ENCODE data around the gene NRIP3.
A peak's percentile ranks its signal among the peaks of the same experiment; 100 is the strongest.
"Not testable (repeated sequence)": the region's sequence is repeated elsewhere in the genome, so short reads cannot be mapped to it uniquely, and the experiment has no call there.

The NRIP3 gene

DNA sequence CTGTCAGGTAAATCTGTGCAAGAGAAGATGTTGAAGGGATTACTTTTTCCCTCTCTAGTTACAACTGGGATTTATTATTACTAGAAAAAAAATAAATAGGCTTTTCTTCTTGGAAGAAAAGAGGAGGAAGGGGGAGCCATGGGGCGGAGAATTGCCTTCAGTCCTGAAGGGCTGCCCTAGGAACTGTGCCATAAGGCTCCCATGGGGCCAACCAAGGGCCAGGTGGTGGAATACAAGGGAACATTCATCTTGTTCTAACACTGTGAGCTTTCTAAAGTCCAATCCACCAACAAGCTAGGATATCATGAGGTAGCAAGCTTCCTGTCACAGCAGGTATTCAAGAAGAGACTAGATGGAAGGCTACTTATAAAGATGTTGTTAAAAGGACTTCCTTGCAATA, 24.8 kb upstream of the NRIP3 start:
- no peak overlapping the region for H3K4me3 Mint-ChIP-seq
- DNase-seq = no peak
- H3K27ac Mint-ChIP-seq = no peak overlapping the region
- H3K27me3 Mint-ChIP-seq = peaks cover 5% of the 10 kb centered on the region
- H3K36me3 Mint-ChIP-seq (ENCODE audit: low read depth) = no peaks in the 10 kb centered on the region
- no peak for ATAC-seq
- H3K9me3 Mint-ChIP-seq = no peaks in the 10 kb centered on the region
- H3K4me1 Mint-ChIP-seq = no peaks in the 10 kb centered on the region

DNA sequence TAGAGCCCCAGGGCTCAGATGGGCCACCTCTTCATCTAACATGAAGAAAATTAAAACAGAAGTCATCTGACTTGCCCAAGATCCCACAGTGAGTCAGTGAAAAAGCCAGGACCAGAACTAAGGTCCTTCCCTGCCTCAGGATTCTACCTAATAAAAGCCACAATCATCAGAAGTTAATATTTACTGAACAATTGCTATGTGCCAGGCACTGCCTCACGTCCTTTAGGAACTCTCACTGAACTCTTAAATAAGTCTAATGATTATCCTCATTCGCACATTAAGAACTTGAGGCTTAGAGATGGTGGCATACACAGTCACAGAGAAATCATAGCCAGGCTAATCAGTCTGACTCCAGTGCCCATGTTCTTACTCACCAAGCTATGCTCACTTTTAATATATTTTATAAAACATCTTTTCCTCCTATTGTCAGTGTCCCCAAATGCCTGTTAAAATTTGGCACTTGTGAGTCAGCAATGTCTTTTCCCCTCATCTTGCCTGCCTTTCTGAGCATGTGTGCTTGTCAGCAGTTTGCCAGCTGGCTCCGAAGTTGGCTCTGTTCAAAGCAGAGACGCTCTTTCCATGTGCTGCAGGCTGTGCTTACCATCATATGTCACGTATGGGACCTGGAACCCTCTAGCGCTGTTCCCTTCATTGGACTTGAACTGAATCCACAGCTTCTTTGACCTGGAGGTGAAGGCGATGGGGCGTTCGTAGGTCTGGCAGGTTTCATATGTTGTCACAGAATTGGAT, 21.5 kb upstream of the NRIP3 start:
- no peak for ATAC-seq
- H3K27me3 Mint-ChIP-seq = peaks cover 9% of the 10 kb centered on the region

DNA sequence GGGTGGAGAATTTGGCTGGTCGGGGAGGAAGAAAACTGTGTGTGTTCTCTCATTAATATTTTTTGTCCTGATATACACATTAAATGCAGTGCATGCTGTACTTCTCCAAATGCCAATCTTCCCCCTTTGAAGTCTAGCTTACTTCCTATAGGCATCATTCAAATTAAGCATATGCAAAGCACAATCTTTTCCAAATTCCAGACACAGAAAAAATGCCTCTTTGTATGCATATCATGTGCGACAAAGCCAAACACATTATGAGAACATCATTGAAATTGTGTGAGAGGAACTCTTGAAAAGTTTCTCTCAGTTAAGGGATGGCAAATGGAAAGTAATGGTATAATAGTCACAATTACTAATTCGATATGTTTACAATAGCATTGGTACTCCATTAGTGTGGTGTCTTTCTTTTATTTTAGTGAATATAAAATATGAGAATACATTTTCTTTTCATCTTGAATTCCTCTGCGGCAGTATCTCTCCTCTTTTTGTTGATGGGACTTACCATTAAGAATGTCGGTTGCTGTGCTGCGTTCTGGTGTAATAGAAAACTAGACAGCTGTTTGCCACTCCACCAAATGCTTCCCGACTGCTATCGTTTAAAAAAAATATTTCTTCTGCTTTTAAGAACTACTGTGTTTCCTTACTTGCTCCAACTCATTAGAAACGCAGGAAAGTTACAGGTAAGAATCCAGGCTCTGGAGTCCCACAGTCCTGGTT, 19.3 kb upstream of the NRIP3 start:
- Mint-ChIP-seq H3K4me3 (no peak overlapping the region), H3K27ac (no peak overlapping the region)

More for the DNA sequence above, 21.5 kb upstream of the NRIP3 start:
- Mint-ChIP-seq H3K27ac (no peak overlapping the region), H3K4me1 (no peaks in the 10 kb centered on the region), H3K9me3 (no peaks in the 10 kb centered on the region), H3K4me3 (no peak overlapping the region), H3K36me3 (ENCODE audit: low read depth) (no peaks in the 10 kb centered on the region)
- DNase-seq = no peak

DNA sequence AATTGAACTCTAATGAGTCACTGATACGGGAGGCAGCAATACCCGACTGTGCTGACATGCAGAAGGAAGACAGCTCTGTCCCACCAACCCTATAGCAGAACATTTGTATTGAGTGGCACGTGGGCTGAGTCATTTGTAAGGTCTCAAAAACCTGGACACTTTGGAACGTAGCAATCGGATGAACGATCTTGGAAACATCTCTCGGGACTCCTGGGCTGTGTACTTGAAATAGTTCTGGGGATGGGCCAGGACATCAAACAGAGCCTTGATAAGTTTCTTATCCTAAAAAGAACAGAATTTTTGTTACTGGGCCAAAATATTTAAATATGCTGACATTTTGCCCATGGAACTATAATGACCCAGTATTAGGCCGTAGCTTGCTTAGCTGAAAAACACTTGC, 17.1 kb upstream of the NRIP3 start:
- H3K36me3 Mint-ChIP-seq (ENCODE audit: low read depth) = no peaks in the 10 kb centered on the region
- ATAC-seq (no peak), DNase-seq (no peak)
- H3K4me1 Mint-ChIP-seq = peaks cover 11% of the 10 kb centered on the region
- H3K9me3 Mint-ChIP-seq = no peaks in the 10 kb centered on the region
- H3K27ac Mint-ChIP-seq = no peak overlapping the region
- no peak overlapping the region for H3K4me3 Mint-ChIP-seq
- H3K27me3 Mint-ChIP-seq = peaks cover 7% of the 10 kb centered on the region

More for the DNA sequence above, 19.3 kb upstream of the NRIP3 start:
- no peaks in the 10 kb centered on the region for H3K9me3 Mint-ChIP-seq
- peaks cover 2% of the 10 kb centered on the region for H3K4me1 Mint-ChIP-seq
- H3K36me3 Mint-ChIP-seq (ENCODE audit: low read depth) = no peaks in the 10 kb centered on the region
- ATAC-seq = no peak
- peaks cover 7% of the 10 kb centered on the region for H3K27me3 Mint-ChIP-seq
- DNase-seq = no peak

DNA sequence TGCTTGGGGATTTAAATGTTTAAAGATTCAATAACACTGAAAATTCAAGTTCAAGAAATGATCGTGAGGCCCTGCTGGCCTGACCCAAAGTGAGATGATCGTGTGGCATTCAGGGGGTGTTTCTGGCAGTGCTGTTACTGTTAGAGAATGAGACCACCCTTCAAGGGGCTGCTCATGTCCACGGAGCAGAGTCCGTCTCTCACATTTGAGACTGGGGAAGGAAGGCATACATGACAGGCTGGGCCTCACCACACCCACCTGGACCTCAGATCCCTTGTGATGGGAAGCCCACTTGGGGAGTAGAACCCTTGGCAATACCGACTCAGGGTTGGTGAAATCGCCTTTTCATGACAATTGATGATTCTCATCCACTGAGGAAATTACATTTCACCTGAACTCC, 16.1 kb upstream of the NRIP3 start:
- DNase-seq (no peak), ATAC-seq (no peak)
- Mint-ChIP-seq H3K4me3 (no peak overlapping the region), H3K27me3 (peaks cover 9% of the 10 kb centered on the region), H3K36me3 (ENCODE audit: low read depth) (no peaks in the 10 kb centered on the region), H3K27ac (no peak overlapping the region), H3K4me1 (peaks cover 11% of the 10 kb centered on the region), H3K9me3 (no peaks in the 10 kb centered on the region)

DNA sequence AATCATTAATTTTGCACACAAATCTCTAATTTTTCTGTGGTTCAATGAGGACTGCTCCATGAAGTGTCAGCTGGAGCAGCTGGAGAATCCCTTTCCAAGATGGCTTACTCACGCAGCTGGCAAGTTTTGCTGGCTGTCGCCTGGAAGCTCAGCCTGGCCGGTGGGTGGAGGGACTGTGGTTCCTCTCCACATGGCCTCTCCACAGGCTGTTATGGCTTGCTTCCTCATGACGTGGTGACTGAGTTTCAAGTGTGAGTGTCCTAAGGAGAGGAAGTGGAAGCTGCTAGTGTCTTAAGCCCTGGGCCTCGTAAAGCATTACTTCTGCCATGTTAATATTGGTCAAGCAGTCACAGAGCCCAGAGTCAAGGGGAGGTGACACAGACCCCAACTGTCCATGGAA, 14.0 kb upstream of the NRIP3 start:
- DNase-seq (no peak), ATAC-seq (no peak)
- no peak overlapping the region for H3K4me3 Mint-ChIP-seq
- H3K9me3 Mint-ChIP-seq = no peaks in the 10 kb centered on the region
- H3K27ac Mint-ChIP-seq = no peak overlapping the region
- peaks cover 11% of the 10 kb centered on the region for H3K4me1 Mint-ChIP-seq
- peaks cover 8% of the 10 kb centered on the region for H3K27me3 Mint-ChIP-seq
- H3K36me3 Mint-ChIP-seq (ENCODE audit: low read depth) = no peaks in the 10 kb centered on the region

DNA sequence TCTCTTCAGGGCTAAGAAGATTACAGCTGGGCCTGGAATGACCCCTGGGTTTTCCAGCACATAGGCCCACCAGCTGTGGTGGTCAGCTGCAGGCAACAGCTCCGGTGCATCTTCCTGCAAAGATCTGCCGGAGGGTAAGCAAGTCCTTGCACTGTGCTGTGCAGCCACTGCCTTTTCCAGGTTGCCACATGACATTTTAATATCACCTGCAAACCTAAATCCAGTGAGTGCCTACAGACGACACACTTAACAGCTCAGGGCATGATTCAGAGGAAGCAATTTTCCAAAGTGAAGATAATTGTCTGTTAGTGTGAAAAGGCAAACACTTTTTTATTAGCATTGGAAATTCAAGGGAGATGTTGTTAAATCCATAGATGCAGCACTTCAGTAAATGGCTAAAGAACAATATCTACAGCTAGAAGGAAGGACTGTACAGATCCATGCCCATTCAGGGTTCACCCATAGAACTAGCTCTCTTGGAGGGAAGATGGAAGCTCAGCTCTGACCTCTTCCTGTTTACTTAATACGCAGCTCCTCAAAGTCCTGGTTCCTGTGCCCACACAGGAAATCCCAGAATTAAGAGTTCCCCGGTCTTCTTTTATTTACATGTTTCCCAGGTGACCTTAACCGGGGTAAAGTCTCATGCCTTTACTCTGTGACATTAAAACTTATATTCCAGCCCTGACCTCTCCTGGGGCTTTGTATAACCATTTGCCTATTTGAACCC, 13.3 kb upstream of the NRIP3 start:
- no peak overlapping the region for H3K27ac Mint-ChIP-seq
- peaks cover 11% of the 10 kb centered on the region for H3K4me1 Mint-ChIP-seq
- no peak for ATAC-seq
- peaks cover 8% of the 10 kb centered on the region for H3K27me3 Mint-ChIP-seq
- H3K9me3 Mint-ChIP-seq = no peaks in the 10 kb centered on the region
- no peak for DNase-seq
- no peaks in the 10 kb centered on the region for H3K36me3 Mint-ChIP-seq (ENCODE audit: low read depth)
- H3K4me3 Mint-ChIP-seq = no peak overlapping the region

DNA sequence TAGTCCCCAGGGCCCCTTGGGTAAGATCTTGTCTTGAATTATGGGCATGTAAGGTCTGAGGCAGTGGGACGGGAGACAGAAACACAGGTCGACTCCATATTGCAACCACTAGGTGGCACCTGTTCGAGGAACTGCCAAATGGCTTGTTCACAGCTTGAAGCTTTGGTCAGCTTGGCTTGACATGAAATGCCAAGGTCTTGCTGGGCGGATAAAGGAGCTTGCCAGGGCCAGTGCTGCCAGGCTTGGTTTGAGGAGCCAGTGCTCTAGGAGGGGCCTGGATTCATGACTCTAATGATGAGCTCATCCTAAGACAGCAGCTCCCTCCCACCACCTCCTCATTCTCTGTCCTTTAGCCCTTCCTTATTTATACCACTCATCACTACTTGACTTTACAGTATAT, 11.9 kb upstream of the NRIP3 start:
- peak; percentile 38 for DNase-seq

DNA sequence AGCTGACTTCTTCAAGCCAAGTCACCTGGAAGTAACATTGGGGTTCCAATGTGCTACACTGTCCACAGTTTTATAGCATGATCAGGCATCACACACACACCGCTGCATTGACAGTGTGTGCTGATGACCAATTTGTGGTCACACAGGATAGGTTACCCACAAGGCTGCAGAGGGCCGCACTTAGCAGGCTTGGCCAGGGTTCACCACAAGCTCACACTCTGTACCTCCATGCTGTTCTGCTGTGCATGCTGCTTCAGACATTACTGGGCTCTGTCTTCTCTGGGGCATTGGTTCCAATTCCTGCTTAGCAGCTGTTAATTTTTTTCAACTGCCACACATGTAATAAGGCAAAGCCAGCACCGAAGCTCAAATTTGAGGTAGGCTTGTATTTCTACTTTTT, 11.0 kb upstream of the NRIP3 start:
- Mint-ChIP-seq H3K27me3 (peaks cover 8% of the 10 kb centered on the region), H3K36me3 (ENCODE audit: low read depth) (no peaks in the 10 kb centered on the region), H3K4me3 (no peak overlapping the region), H3K9me3 (no peaks in the 10 kb centered on the region), H3K4me1 (peaks cover 11% of the 10 kb centered on the region), H3K27ac (no peak overlapping the region)
- no peak for DNase-seq
- ATAC-seq = no peak

More for the DNA sequence above, 11.9 kb upstream of the NRIP3 start:
- ATAC-seq = peak; percentile 72
- Mint-ChIP-seq H3K27ac (no peak overlapping the region), H3K9me3 (no peaks in the 10 kb centered on the region), H3K4me1 (peaks cover 11% of the 10 kb centered on the region), H3K36me3 (ENCODE audit: low read depth) (no peaks in the 10 kb centered on the region), H3K27me3 (peaks cover 8% of the 10 kb centered on the region), H3K4me3 (no peak overlapping the region)

DNA sequence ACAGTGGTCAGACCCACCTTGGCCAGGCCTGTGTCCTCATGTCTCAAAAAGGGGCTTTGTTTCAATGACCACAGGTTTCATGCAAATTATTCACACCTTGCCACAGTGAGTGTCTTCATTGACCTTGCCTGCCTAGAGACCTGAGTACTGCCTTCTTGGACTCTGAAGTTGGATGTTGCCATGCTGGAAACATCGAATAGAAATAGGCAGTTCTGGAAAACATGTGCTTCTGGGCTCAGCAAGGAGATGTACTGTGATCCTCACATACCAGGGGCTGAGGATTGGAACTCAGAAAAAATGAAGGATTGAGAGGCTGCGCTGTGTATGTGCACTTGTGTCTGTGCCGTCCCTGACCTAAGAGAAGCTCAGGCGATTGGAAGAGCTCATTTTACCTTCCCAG, 9.6 kb upstream of the NRIP3 start:
- H3K27me3 Mint-ChIP-seq = peaks cover 10% of the 10 kb centered on the region
- H3K4me3 Mint-ChIP-seq = no peak overlapping the region
- no peaks in the 10 kb centered on the region for H3K9me3 Mint-ChIP-seq
- no peak for DNase-seq
- H3K4me1 Mint-ChIP-seq = peaks cover 11% of the 10 kb centered on the region
- H3K27ac Mint-ChIP-seq = no peak overlapping the region
- no peak for ATAC-seq
- H3K36me3 Mint-ChIP-seq (ENCODE audit: low read depth) = no peaks in the 10 kb centered on the region

DNA sequence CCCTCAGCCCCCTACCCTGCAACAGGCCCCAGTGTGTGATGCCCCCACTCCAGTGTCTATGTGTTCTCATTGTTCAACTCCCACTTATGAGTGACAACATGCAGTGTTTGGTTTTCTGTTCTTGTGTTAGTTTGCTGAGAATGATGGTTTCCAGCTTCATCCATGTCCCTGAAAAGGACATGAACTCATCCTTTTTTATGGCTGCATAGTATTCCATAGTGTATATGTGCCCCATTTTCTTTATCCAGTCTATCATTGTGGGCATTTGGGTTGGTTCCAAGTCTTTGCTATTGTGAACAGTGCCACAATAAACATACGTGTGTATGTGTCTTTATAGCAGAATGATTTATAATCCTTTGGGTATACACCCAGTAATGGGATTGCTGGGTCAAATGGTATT, 5.7 kb upstream of the NRIP3 start:
- not testable (repeated sequence) for H3K27ac Mint-ChIP-seq; DNase-seq; H3K36me3 Mint-ChIP-seq (ENCODE audit: low read depth); H3K4me1 Mint-ChIP-seq; H3K4me3 Mint-ChIP-seq; ATAC-seq; H3K9me3 Mint-ChIP-seq
- H3K27me3 Mint-ChIP-seq = peaks cover 33% of the 10 kb centered on the region

DNA sequence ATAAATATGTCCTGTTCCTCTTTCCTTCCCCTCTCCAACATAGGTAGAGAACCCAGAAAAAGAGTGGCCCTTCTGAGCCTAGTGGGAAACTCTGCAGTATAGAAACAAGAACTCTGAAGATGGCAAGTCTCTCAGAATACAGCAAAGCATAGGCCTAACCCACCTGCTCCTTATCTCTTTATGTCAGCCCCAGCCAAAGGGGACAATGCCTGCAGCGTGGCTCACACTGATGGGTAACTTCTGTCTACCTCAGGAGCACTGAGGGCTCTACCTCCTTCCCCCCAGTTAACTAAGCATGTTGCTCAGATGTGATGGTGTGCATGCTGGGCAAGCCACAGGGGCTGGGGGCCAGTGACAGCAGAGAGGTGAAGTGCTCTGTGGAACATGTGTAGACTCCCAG, 4.9 kb upstream of the NRIP3 start:
- no peak for DNase-seq
- Mint-ChIP-seq H3K4me3 (no peak overlapping the region), H3K27ac (no peak overlapping the region), H3K36me3 (ENCODE audit: low read depth) (no peaks in the 10 kb centered on the region), H3K4me1 (peaks cover 5% of the 10 kb centered on the region), H3K27me3 (peaks cover 33% of the 10 kb centered on the region), H3K9me3 (no peaks in the 10 kb centered on the region)
- no peak for ATAC-seq

DNA sequence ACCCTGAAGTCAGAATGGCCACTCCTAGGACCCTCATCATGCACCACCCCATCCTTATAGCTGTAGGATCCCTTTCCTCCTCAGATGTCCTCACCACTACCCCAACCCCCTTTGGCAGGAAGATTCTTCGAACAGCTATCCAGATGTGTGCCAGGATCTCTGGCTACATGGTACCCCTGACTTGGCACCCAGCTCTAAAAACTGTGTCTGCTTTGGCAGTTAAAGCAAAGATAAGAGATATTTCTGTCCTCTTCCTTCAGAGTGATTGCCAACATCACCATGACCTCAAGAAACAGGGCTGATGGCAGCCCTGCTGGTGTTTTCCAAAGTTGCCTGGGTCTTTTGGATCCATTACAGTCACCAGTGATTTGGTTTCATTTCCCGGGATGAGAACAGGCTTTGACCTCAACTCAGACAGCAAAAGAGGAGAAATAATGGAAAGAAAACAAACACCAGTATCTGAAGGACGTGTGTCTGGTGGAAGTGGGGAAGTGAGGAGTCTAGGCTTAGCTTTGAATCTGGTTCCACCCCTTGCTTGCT, 4.3 kb upstream of the NRIP3 start:
- H3K27me3 Mint-ChIP-seq = peaks cover 36% of the 10 kb centered on the region
- no peak overlapping the region for H3K4me3 Mint-ChIP-seq
- H3K36me3 Mint-ChIP-seq (ENCODE audit: low read depth) = no peaks in the 10 kb centered on the region
- peaks cover 9% of the 10 kb centered on the region for H3K4me1 Mint-ChIP-seq
- H3K9me3 Mint-ChIP-seq = no peaks in the 10 kb centered on the region
- no peak for DNase-seq
- H3K27ac Mint-ChIP-seq = no peak overlapping the region
- ATAC-seq = no peak

DNA sequence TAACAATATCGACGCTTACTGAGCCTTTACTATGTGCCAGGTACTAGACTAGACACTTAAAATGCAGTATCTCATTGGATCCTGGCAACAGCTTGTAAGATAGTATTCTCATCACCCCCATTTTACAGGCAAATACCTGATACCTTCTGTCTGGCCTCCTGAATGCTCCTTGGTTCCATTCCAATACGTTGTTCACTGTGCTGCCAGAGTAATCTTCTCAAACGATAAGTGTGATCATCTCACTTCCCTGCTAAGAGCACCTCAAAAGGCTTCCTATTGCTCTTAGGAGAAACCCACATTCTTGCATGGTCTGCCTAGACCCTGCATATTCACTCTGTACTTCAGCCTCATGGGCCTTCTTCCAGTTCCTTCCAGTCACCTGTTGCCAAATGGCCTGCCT, 1.3 kb upstream of the NRIP3 start:
- peaks cover 53% of the 10 kb centered on the region for H3K27me3 Mint-ChIP-seq
- ATAC-seq = no peak
- H3K27ac Mint-ChIP-seq = peak overlapping the region; percentile 41

More for the DNA sequence above, 1.3 kb upstream of the NRIP3 start:
- no peaks in the 10 kb centered on the region for H3K36me3 Mint-ChIP-seq (ENCODE audit: low read depth)
- peak overlapping the region; percentile 59 for H3K4me3 Mint-ChIP-seq
- DNase-seq = no peak
- no peaks in the 10 kb centered on the region for H3K9me3 Mint-ChIP-seq
- peaks cover 28% of the 10 kb centered on the region for H3K4me1 Mint-ChIP-seq
